HG03045 (cell line): Measurements from ENCODE around the gene FOXN4.

ENCODE experiments used
- ATAC-seq: cut with Tn5 transposase; IDR thresholded peaks from one replicate; pipeline ENCODE4 v1.9.1; 2021; ENCODE audit warnings: mild to moderate bottlenecking, moderate library complexity; ENCODE audit not compliant: unreplicated experiment

Gene FOXN4

GRCh38 chr12:109261087-109261486, 48.0 kb downstream of the FOXN4 start:
- no peak for ATAC-seq

GRCh38 chr12:109259545-109259895, 49.6 kb downstream of the FOXN4 start:
- ATAC-seq: no peak

- ATAC-seq: no peak
These were observed 50.2 kb downstream of the FOXN4 start for GRCh38 chr12:109258607-109259544.

- ATAC-seq: no peak
These were observed 50.9 kb downstream of the FOXN4 start for GRCh38 chr12:109258201-109258600.

GRCh38 chr12:109256011-109256410, 53.1 kb downstream of the FOXN4 start:
- ATAC-seq: no peak

GRCh38 chr12:109255377-109255776, 53.7 kb downstream of the FOXN4 start:
- no peak for ATAC-seq

GRCh38 chr12:109253913-109254544, 55.1 kb downstream of the FOXN4 start:
- ATAC-seq: no peak

GRCh38 chr12:109252799-109253198, 56.3 kb downstream of the FOXN4 start:
- ATAC-seq: no peak

GRCh38 chr12:109250523-109250922, 58.6 kb downstream of the FOXN4 start:
- no peak for ATAC-seq

- no peak for ATAC-seq
These were observed 61.0 kb downstream of the FOXN4 start for GRCh38 chr12:109247831-109248654.

GRCh38 chr12:109246221-109246620, 62.9 kb downstream of the FOXN4 start:
- ATAC-seq: no peak

GRCh38 chr12:109244073-109244472, 65.0 kb downstream of the FOXN4 start:
- no peak for ATAC-seq

- ATAC-seq: no peak
These were observed 67.1 kb downstream of the FOXN4 start for GRCh38 chr12:109241936-109242335.

- no peak for ATAC-seq
These were observed 68.7 kb downstream of the FOXN4 start for GRCh38 chr12:109240365-109240764.

- ATAC-seq: no peak
These were observed 69.4 kb downstream of the FOXN4 start for GRCh38 chr12:109239691-109240090.

- ATAC-seq: no peak
These were observed 69.9 kb downstream of the FOXN4 start for GRCh38 chr12:109239179-109239578.

- no peak for ATAC-seq
These were observed 72.8 kb downstream of the FOXN4 start for GRCh38 chr12:109236257-109236656.

- ATAC-seq: no peak
These were observed 75.1 kb downstream of the FOXN4 start for GRCh38 chr12:109234012-109234411.

- ATAC-seq: no peak
These were observed 76.4 kb downstream of the FOXN4 start for GRCh38 chr12:109232731-109233130.

- ATAC-seq: no peak
These were observed 78.9 kb downstream of the FOXN4 start for GRCh38 chr12:109230193-109230592.

- ATAC-seq: no peak
These were observed 80.4 kb downstream of the FOXN4 start for GRCh38 chr12:109228664-109229063.
